Stimulated activated CD8-positive, alpha-beta memory T cell treated with anti-CD3 and anti-CD28 coated beads, Interleukin-15, amount 100 ng/mL, for 4 hours (primary cell): ENCODE results near the gene LUZP2.
"Not testable (repeated sequence)": the region's sequence is repeated elsewhere in the genome, so short reads cannot be mapped to it uniquely, and the experiment has no call there.

Source experiments
- DNase-seq, 2 donors: peaks; one replicate each; pipeline ENCODE4 v3.0.0-alpha.2; 2020; ENCODE audit warnings: low read depth in 2 of 2

The LUZP2 gene

DNA sequence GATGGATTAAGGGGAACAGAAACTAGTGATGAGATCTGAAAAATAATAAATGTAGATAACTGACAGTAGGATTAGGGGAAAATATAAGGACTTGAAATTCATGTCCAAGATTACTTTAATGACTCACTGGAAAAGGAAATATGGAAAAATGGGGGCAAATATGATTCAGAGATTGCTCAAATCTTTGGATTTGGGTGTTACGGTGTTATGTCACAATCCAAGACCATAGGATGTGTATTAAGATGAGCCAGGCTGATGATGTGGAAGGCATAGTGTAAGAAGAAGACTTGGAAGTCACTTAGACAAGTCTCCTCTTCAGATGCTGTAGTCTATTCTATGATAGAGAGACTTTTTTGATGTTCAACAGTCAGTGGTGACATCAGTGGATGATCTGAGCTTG, 323.7 kb downstream of the LUZP2 start:
- no peak for DNase-seq

DNA sequence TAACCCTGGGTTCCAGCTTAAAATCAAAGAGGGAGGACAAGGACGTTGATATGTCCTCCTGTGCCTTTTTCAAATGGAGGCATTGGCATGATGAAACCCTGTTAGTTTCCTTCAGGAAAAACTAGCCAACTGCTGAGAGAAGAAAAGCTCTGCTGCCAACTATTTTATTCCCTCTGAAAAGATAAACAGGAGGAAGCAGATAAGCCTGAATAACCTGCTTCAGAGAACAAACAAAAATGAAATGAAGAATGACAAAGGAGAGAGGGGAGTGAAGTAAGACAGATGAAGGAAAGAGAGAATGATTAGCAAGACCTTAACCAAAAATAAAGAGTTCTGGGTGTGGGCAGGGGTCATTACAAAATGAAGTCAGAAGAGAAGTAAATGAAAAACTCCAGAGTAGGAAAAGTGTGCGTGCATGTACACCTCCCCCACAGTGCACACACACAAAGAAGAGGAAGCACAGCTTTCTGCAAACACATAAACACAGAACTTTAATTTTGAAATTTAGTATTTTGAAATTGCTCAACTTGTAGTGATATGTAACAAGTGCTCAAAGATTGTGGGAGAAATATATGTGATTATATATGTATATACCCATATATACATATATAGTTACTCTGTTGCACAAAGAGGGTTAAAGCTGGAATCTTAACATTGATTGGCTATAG, 332.2 kb downstream of the LUZP2 start:
- no peak for DNase-seq

DNA sequence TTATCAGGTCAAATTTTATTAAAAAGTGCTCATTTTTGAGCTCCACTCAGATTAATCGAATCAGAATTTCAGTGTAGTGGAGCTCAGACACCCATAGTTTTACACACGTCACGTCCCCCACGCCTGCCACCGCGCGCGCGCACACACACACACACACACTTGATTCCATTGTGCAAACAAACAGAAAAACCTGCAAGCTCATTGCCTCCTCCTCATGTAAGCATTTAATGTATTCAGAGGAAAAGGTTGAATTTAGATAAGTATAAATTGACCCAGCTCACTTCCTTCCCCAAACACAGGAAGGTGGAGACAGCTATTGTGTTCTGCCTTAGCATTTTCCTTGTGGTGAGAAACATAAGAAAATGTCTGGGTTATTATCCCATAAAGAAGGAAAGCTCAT, 336.7 kb downstream of the LUZP2 start:
- DNase-seq = no peak

DNA sequence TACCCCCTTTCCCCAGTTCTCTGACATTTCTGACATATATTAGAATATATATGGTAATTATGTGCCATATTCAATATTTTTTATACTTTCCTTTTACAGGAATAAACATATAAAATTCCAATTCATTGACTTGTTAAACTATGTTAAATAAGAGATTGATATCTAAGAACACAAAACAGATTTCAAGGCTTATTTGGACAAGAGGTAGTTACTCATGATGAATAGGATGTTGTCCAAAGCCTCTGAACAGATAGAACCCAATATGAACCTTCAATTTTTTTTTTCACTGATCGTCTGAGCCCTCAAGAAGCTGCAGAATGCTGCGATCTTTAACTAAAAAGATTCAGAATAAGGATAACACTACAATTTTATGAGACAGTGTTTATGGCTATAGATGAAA, 340.3 kb downstream of the LUZP2 start:
- DNase-seq = no peak

DNA sequence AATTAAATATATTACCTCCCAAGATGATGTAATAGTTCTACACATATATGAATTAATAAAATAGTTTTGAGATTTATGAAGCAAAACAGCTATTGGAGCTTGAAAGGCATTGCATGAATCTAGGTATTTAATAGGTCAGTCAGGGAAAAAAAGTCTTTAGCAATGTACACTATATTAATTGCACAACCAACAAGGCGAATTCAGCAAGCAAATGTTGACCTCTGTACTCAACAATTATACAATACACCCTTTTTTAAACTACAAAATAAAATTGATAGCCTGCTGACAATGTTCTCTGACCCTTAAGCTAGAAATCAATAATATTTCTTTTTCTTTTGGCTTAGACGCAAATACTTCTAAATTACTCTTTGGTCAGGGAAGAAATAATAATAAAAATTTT, 345.5 kb downstream of the LUZP2 start:
- DNase-seq = no peak

DNA sequence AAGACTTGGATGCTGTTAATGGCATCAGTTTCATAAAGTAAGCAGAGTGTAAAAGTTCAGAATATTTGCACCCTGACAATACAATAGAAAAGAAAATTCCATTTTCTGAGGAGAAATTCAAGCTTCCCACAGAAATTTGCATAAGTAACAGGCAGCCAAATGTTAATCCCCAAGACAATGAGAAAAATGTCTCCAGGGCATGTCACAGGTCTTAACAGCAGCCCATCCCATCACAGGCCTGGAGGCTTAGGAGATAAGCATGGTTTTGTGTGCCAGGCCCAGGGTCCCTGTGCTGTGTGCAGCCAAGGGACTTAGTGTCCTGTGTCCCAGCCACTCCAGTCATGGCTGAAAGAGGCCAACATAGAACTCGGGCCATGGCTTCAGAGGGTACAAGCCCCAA, 347.6 kb downstream of the LUZP2 start:
- DNase-seq = no peak

DNA sequence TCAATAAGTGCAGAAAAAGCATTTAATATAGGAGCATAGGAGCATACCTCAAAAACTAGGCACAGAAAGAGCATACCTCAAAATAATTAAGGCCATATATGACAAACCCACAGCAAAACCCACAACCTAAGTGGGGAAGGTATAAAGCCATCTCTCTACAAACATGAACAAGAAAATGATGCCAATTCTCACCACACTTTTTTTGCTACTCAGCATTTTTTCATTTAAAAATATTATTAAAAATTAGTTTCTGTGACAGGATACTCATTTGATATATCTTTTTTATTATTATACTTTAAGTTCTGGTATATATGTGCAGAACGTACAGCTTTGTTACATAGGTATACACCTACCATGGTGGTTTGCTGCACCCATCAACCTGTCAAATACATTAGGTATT, 352.0 kb downstream of the LUZP2 start:
- no peak for DNase-seq

DNA sequence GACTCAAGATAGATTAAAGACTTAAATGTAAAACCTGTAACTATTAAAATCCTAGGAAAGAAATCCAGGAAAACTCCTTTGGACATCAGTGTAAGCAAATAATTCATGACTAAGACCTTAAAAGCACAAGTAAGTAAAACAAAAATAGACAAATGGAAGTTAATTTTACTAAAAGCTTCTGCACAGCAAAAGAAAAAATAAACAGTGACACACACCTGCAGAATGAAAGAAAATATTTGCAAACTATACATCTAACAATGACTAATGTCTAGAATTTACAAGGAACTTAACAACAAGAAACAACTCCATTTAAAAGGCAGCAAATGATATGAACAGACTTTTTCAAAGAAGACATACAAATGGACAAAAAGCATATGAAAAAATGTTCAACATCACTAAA, 359.1 kb downstream of the LUZP2 start:
- DNase-seq = no peak

DNA sequence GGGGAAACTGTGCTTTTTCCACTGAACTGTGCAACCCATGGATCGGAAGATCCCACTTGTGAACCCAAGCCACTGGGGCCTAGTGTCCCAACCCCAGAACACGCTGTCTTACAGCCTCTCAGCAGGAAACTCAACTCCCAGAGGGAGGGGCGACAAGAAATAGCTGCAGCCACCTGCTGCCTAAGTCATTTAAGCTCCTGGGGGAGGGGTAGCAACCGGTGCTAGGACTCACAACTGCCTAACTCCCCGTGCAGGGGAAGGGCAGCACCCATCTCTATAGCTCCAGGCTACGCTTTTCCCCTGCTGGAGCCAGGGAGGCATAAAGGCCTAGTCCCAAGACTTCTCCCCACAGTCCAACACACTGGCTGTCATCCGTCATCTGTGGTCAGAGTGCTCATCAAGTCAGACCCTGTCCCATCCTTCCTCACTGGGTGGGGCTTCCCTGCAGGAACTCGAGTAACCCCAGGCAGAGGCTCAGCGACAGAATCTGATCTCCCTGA, 363.0 kb downstream of the LUZP2 start:
- no peak for DNase-seq

DNA sequence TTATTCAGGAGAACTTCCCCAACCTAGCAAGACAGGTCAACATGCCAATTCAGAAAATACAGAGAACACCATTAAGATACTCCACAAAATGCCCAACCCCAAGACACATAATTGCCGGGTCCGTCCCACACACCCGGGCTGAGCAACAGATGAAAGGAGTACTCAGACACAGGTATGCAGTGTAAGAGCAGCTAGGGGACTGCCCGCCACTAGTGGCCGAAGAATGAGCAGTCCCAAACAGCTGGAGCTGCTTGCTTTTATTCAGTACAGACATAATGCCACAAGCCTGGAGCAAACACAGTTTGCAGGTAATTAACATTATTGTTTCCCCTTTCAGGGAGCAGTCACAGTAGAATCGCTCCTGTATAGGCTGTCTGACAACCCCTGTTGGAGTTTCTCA, 364.6 kb downstream of the LUZP2 start:
- no peak for DNase-seq

DNA sequence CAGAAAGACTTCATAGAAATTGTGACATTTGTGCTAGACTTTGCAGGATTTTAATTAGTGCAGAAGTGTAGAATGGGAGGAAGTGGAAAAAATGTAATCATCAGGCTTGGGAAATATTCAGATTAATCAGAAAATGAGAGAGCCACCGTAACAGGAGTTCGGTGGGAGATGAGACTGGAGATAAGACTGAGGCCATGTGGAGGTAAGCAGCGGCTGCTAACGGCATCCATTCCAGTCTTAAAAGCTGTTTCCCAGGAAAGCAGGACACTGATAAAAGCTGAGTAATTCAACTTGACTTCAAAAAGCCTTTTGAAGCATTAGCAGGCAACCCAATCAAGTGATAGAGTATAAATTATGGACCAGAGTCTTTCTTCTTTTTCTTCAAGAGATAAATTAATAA, 369.9 kb downstream of the LUZP2 start:
- no peak for DNase-seq

DNA sequence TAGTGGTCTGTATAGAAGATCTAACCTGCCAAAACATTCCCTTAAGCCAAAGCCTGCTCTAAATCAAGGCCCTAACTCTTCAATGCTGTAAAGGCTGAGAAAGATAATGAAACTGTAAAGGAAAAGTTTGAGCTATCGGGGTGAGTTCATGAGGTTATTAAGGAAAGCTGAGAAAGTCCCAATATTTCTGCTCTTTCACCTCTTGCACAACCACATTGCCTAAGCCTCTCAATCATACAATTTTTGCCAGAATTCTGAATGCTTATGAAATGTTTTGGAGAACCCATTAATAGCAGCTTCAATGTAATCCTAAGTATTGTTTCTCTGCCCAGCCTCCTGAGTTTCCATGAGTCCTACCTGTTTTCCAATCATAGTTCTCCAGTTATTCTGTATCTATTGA, 373.2 kb downstream of the LUZP2 start:
- DNase-seq = no peak

DNA sequence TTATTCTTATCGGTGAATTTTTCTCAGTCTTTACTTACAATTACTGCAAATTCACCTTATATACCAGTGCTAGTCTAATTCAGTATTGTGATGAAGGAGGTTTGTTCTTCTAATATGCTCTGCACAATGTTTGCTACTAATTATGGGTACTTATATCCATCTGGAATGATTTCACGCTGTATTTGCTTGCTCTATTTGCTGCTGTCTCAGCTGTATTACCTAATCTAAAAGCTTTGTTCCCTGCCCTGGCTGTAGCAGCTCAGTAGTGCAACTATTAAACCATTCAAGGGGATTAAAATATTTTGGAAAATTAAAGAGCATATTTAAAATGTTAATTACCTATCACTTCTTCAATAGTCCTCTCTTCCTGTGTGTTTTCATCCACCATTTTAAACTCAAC, 375.3 kb downstream of the LUZP2 start:
- no peak for DNase-seq

DNA sequence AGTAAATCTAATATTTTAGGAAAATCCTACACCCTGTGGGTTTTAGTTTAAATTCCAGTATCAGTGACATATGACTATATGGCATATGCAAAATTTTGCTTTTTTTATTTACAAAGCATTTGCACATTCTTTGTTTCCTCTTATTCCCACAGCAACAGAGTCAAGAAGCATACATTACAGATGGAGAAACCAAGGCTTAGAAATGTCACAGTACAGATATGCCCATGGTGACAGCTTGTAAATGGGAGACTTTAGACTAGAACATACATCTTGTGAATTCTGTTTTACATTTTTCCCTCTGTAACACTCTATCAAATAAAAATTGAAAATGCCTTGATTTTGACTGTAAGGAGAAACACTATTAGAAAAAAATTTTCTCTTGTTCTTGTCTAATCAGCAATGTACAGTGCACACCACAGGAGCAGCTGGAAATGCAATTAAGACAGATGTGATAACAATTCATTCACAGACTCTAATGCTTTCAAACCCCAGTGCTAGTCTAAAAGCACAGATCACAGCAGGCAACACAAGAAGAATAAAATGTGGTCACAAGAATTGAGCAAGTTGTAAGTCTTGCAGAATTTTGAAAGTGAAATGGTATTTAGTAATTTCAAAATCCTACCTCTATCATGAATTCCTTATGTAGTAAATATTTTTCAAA, 375.9 kb downstream of the LUZP2 start:
- DNase-seq = no peak

DNA sequence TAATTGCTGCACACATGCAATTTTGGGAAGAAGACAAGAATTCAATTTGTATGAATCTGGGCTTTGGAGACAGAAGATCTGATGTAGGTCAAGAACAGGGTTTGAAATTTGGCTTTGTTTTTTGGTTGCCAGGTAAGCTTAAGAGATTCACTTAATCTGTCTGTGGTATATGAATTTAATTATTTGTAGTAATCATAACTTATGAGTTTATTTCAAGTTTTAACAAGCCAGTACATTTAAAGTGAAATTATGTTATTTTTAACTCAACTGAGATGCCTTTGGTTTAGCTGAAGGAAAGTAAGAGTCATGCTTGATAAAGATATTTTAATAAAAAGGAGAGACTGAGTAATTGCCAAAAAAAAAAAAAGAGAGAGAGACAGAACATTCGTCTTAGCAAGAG, 384.1 kb downstream of the LUZP2 start:
- no peak for DNase-seq

DNA sequence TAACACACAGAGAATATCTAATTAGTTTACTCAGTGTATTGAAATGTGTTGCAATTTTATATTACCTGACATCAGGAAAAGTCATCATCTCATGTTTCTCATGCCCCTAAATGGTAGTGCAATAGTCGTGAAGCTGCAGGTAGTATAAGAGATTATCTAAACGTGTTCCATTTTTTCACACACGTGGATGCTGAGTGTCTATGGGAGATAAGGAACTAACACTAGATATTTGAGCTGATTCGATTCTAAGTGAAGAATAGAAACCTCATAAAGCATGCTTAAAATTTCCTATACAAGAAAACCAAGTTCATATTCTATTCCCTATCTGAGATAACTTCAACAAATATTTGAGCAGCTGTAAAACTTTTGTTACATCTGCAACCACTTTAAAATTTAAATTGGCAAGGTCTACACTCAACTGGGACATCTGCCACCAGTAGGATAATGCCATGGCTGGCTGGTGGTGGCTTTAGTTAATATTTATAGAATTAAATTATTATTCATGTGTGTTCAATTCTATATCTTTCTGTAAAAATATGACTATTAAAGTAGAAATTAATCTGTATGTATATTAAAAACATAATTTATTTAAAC, 388.8 kb downstream of the LUZP2 start:
- no peak for DNase-seq

DNA sequence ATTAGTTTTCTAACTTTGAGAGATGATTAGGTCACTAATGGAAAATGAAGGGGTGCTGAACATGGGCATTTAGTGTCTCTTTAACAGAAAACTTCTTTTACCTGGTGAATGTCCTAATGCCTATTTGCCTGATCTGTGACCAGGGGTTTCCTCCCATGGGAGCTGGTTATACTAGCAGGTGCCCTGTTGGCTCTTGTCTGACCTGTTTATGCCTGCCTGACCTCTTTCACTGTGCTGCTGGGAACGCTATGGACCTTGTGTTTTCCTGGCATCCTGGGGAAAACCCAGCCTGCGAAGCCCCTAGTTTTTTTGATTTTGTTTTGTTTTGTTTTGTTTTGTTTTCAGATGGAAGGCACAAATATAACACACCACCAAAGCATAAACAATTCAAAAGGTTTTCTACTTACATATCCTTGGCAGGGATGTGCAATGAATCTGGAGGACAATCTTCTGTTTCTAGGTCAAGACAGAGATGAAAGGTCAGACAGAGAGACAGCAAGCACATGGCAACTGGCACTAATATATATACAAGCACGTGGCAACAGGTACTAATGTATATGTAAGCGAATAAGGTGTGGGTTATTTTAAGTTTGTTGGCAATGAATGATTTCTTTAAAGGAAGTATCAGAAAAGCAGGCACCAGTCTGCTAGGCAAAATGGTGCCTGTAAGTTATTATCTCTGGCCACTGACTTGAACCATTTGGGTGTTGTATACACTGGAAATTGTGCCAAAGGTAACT, 390.2 kb downstream of the LUZP2 start:
- DNase-seq = no peak

DNA sequence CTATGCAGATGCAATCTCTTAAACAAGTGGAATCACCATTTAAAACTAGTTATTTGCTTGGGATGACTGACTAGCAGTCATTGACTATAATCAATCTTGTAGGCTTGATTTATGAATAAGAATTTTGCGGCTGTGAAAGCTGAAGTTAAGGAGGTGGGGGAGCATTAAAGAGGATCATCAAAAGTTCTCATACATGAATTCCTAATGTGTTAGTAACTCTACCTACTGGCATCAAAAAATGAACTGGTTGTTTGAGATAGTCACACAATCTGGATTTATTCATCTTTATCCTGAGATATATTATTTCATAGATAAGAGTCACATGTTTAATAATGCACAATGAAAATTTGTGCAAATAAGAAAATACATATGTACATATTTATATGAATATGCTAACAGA, 393.6 kb downstream of the LUZP2 start:
- DNase-seq = no peak

DNA sequence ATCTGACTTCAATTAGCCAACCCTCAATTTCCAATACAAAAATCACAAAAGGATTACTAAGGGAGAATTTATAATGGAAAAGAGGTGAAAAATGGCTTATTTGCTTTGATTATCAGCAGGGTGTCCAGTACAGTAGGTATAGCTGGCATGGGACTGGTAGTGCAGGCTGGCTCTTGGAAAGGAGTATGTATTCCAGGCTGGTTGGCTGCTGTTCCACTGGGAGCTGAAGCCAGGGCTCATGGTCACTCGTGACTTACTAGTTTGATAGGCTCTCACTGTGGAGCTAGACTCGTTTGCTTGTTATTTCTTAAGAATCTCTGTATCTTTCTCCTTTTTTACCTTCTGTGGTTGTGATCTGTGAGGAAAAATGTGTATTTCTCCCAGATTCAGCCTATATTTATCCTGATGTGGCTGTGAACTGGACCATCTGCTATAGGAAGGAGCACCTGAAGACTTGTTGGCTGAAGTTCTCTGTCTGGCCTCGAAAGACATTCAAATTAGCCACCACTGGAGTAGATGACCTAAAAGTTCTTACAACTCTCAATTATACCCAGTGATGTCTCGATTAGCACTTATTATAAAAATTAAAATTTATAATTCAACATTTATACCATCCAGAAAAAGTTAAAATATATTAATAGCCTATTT, 395.1 kb downstream of the LUZP2 start:
- DNase-seq = not testable (repeated sequence)

DNA sequence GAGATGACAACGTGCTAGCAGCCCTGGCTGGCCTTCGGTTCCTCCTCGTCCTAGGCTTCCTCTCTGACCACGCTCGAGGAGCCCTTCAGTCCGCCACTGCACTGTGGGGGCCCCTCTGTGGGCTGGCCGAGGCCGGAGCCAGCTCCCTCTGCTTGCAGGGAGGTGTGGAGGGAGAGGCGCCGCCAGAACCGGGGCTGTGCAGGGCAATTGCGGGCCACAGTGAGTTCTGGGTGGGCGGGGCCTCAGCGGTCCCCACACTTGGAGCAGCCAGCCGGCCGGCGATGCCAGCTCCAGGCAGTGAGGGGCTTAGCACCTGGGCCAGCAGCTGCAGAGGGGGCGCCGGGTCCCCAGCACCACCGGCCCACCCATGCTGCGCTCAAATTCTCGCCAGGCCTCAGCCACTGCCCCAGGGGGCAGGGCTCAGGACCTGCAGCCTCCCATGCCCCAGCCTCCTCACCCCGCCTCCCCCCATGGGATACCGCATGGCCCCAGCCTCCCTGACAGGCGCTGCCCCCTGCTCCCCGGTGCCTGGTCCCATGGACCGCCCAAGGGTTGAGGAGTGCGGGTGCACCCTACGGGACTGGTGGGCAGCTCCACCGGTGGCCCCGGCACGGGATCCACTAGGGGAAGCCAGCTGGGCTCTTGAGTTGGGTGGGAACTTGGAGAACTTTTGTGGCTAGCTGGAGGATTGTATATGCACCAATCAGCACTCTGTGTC, 399.4 kb downstream of the LUZP2 start:
- DNase-seq = no peak

DNA sequence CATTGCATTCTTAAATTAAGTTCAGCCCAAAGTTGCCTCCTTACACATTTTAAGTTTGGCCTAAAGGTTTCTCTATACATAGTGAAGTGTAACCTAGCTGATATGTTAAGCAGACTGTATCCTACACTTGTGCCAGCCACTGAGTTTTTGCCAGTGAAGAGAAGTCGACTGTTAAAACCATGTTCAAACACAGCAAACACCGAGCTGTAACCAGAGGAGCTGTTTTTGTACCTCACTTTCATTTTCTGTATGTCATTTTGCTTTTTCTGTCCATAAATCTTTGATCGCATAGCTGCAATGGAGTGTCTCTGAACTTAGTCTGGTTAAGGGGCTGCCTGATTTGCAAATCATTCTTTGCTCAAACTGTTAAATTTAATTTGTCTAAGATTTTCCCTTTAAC, 403.7 kb downstream of the LUZP2 start:
- DNase-seq = no peak
